MCF 10A (cell line): Measurements from ENCODE around the gene CCNY. TPM values are rescaled to one million over a fixed set of nuclear protein-coding genes. Genes with fewer than 3 reads are reported as not detected.
A peak's percentile ranks its signal among the peaks of the same experiment; 100 is the strongest.

Source experiments
- BruUV-seq: library from RNA; stranded (reverse); fragments of 400-500 nt; replicated peaks from 2 replicates; lab custom pipeline; 2021; lab: Mats Ljungman, UMichigan
- CTCF ChIA-PET: fragments of 300-600 bp; sonication (Branson Sonifier 250); formaldehyde crosslinking; extraction: SDS; loops from one replicate; lab custom pipeline; 2021; ENCODE audit warnings: antibody characterized with exemption, inconsistent platforms; lab: Yijun Ruan, JAX
- POLR2A ChIA-PET: fragments of 300-600, 350-650 bp; sonication (Branson Sonifier 250); formaldehyde crosslinking; extraction: SDS; loops from one replicate; lab custom pipeline; 2020; ENCODE audit warnings: antibody characterized with exemption, inconsistent platforms; lab: Yijun Ruan, JAX
- DNase-seq: peaks from one replicate; pipeline ENCODE4 v3.0.0-alpha.2; 2018; ENCODE audit not compliant: unreplicated experiment
- H3K27ac Mint-ChIP-seq: one replicate; pipeline ENCODE4 v1.8.0; 2022; ENCODE audit warnings: mild to moderate bottlenecking, low read depth, mixed read lengths; ENCODE audit not compliant: unreplicated experiment
- H3K27me3 Mint-ChIP-seq: one replicate; pipeline ENCODE4 v1.8.0; 2022; ENCODE audit warnings: mixed read lengths; ENCODE audit not compliant: insufficient read depth, unreplicated experiment
- H3K36me3 Mint-ChIP-seq: one replicate; pipeline ENCODE4 v1.8.0; 2022; ENCODE audit warnings: mild to moderate bottlenecking, moderate library complexity, mixed read lengths; ENCODE audit not compliant: insufficient read depth, unreplicated experiment
- H3K4me1 Mint-ChIP-seq: one replicate; pipeline ENCODE4 v1.8.0; 2022; ENCODE audit warnings: mixed read lengths; ENCODE audit not compliant: insufficient read depth, unreplicated experiment
- H3K4me3 Mint-ChIP-seq: one replicate; pipeline ENCODE4 v1.8.0; 2022; ENCODE audit warnings: mild to moderate bottlenecking, moderate library complexity, mixed read lengths; ENCODE audit not compliant: unreplicated experiment
- H3K9me3 Mint-ChIP-seq: one replicate; pipeline ENCODE4 v1.8.0; 2022; ENCODE audit warnings: mixed read lengths; ENCODE audit not compliant: unreplicated experiment
- intact Hi-C: fragments of 100-400 bp; cut with micrococcal nuclease; formaldehyde crosslinking; loops from 2 replicates; pipeline ENCODE4 v1.14.1; 2022
- total RNA-seq: library from RNA; stranded (reverse); gene quantifications from 2 replicates; pipeline ENCODE4 v1.2.3, GENCODE V29; 2022
- TF ChIP-seq, protein P1 (sequence below): fragments of 200-600 bp; IDR thresholded peaks from one replicate; pipeline ENCODE4 v1.8.0; 2022; ENCODE audit warnings: antibody characterized with exemption, mild to moderate bottlenecking; ENCODE audit not compliant: unreplicated experiment

CCNY gene
- total RNA-seq, 1 experiment from 2014 or later: 68.9 TPM

DNA sequence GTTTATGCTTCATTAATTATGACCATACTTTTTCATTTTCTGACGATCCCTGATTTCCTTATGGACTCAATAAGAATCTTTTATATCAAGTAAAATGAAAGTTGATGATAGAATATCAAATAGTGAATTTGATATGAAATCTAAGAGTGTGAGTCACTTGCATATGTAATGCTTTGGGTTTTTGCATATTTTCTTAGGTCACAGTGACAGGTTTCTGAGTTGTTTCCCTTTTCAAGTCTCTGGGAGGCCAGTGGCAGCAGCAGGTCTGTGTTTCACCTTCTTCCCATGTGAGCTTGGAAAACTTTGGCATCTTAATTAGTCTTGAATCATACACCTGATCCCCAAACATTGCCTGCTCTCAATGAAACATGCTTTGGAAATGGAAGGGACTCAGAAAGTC, 234.1 kb downstream of the CCNY start:
- Mint-ChIP-seq H3K36me3 (peaks cover 68% of the 10 kb centered on the region), H3K27ac (no peak overlapping the region), H3K4me1 (no peaks in the 10 kb centered on the region), H3K9me3 (no peaks in the 10 kb centered on the region), H3K27me3 (no peaks in the 10 kb centered on the region), H3K4me3 (no peak overlapping the region)
- POLR2A ChIA-PET: no interaction called here
- BruUV-seq: no TSS peak
- no peak for DNase-seq
- TF ChIP-seq, protein P1, sequence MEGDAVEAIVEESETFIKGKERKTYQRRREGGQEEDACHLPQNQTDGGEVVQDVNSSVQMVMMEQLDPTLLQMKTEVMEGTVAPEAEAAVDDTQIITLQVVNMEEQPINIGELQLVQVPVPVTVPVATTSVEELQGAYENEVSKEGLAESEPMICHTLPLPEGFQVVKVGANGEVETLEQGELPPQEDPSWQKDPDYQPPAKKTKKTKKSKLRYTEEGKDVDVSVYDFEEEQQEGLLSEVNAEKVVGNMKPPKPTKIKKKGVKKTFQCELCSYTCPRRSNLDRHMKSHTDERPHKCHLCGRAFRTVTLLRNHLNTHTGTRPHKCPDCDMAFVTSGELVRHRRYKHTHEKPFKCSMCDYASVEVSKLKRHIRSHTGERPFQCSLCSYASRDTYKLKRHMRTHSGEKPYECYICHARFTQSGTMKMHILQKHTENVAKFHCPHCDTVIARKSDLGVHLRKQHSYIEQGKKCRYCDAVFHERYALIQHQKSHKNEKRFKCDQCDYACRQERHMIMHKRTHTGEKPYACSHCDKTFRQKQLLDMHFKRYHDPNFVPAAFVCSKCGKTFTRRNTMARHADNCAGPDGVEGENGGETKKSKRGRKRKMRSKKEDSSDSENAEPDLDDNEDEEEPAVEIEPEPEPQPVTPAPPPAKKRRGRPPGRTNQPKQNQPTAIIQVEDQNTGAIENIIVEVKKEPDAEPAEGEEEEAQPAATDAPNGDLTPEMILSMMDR: no peak
- intact Hi-C loops: no loop called here
- CTCF ChIA-PET: no interaction called here

DNA sequence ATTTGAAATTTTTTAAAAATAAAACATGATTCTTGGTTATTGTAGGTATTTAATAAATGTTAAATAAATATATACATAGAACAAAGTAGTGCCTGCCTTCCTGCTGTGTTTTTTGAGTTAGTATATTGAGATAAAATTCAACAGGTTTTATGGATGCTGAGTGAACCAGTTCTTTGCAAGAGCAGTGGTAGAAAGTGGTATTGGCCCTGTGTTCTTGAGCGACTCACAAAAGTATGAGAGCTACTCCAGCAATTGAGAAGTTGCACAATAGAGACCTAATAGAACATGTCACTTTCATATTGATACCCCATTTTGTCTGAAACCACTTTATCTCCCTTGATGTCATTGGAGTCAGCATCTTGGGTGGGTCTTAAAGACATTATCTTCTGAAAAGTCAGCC, 236.3 kb downstream of the CCNY start:
- H3K4me1 Mint-ChIP-seq: no peaks in the 10 kb centered on the region
- no peaks in the 10 kb centered on the region for H3K27me3 Mint-ChIP-seq
- no peak overlapping the region for H3K27ac Mint-ChIP-seq
- ChIA-PET POLR2A (interaction anchor here (1.2 kb wide), 1 partner anchor 12 kb away, joined by 3 read pairs; no protein-coding TSS in a partner anchor), CTCF (interaction anchor here (1.1 kb wide), 1 partner anchor 333 kb away, joined by 3 read pairs; no protein-coding TSS in a partner anchor)
- no peak for DNase-seq
- H3K9me3 Mint-ChIP-seq: no peaks in the 10 kb centered on the region
- intact Hi-C loops: no loop called here
- no TSS peak for BruUV-seq
- no peak overlapping the region for H3K4me3 Mint-ChIP-seq
- H3K36me3 Mint-ChIP-seq: peaks cover 59% of the 10 kb centered on the region
- TF ChIP-seq, protein P1: no peak

GRCh38 chr10:35573796-35574195, 237.5 kb downstream of the CCNY start:
- no peaks in the 10 kb centered on the region for H3K4me1 Mint-ChIP-seq
- no peak for DNase-seq
- ChIA-PET CTCF (interaction anchor here (0.7 kb wide), 1 partner anchor 243 kb away, joined by 5 read pairs; no protein-coding TSS in a partner anchor), POLR2A (no interaction called here)
- intact Hi-C loops: no loop called here
- H3K4me3 Mint-ChIP-seq: no peak overlapping the region
- H3K36me3 Mint-ChIP-seq: peaks cover 64% of the 10 kb centered on the region
- no peaks in the 10 kb centered on the region for H3K27me3 Mint-ChIP-seq
- no TSS peak for BruUV-seq
- TF ChIP-seq, protein P1: no peak
- H3K9me3 Mint-ChIP-seq: no peaks in the 10 kb centered on the region
- no peak overlapping the region for H3K27ac Mint-ChIP-seq

DNA sequence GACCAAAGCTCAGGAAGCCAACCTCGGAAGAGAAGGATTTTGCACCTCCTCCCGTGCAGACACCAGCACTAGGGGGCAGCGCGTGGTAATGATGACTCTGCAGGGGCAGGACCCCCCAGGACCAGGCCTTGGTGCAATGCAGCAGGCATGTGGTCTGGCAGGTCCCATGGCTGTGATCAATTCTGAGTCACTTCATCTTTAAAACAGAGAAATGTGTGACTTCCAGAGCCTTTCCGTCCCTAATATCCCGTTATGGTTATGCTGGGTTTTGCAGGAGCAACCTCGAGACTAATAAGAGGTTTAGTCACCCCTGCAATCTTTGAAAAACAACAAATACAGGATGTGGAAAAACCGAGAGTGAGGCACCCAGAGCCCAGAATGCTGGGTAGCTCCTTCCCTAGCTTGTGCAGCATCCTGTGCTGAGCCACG, 238.6 kb downstream of the CCNY start:
- Mint-ChIP-seq H3K27ac (no peak overlapping the region), H3K9me3 (no peaks in the 10 kb centered on the region), H3K4me3 (no peak overlapping the region), H3K36me3 (peaks cover 52% of the 10 kb centered on the region), H3K27me3 (no peaks in the 10 kb centered on the region), H3K4me1 (no peaks in the 10 kb centered on the region)
- CTCF ChIA-PET: interaction anchor here (0.5 to 0.7 kb wide), 2 partner anchors 285 to 751 kb away, joined by 3 read pairs; no protein-coding TSS in a partner anchor
- DNase-seq: no peak
- BruUV-seq: no TSS peak
- TF ChIP-seq, protein P1: peak; percentile 24
- intact Hi-C loops: no loop called here
- POLR2A ChIA-PET: no interaction called here
